22Rv1 (cell line): ENCODE data around the gene NMNAT3.

Source experiments
- H3K27ac ChIP-seq: fragments of 450-650 bp; 2 replicates; pipeline ENCODE4 v1.5.1; 2017
- ZFX ChIP-seq: fragments of 450-650 bp; IDR thresholded peaks from 2 replicates; pipeline ENCODE4 v1.6.1; 2017; ENCODE audit warnings: antibody characterized with exemption, borderline replicate concordance
- TF ChIP-seq, protein P1 (sequence below): fragments of 450-650 bp; IDR thresholded peaks from 2 replicates; pipeline ENCODE4 v1.5.1; 2017; ENCODE audit warnings: mild to moderate bottlenecking

NMNAT3 gene

DNA sequence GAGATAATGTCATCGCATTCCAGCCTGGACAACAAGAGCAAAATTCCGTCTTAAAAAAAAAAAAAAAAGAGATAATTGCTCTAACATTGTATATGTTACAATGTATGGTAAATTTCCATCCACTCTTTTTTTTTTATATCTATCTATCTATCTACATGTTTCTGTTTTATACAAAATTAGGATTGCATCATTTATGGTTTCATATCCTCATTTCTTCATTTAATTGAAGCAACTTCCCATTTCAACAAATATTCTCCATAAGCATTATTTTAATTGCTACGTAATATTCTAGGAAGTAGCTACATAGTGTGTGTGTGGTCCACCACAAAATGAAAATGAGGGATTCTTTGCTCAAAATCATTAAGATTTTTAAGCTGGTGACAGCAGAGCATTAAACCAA, 156.6 kb downstream of the NMNAT3 start:
- TF ChIP-seq, protein P1, sequence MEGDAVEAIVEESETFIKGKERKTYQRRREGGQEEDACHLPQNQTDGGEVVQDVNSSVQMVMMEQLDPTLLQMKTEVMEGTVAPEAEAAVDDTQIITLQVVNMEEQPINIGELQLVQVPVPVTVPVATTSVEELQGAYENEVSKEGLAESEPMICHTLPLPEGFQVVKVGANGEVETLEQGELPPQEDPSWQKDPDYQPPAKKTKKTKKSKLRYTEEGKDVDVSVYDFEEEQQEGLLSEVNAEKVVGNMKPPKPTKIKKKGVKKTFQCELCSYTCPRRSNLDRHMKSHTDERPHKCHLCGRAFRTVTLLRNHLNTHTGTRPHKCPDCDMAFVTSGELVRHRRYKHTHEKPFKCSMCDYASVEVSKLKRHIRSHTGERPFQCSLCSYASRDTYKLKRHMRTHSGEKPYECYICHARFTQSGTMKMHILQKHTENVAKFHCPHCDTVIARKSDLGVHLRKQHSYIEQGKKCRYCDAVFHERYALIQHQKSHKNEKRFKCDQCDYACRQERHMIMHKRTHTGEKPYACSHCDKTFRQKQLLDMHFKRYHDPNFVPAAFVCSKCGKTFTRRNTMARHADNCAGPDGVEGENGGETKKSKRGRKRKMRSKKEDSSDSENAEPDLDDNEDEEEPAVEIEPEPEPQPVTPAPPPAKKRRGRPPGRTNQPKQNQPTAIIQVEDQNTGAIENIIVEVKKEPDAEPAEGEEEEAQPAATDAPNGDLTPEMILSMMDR, result no peak
- no peak for TF ChIP-seq ZFX
- no peak overlapping the region for H3K27ac ChIP-seq

DNA sequence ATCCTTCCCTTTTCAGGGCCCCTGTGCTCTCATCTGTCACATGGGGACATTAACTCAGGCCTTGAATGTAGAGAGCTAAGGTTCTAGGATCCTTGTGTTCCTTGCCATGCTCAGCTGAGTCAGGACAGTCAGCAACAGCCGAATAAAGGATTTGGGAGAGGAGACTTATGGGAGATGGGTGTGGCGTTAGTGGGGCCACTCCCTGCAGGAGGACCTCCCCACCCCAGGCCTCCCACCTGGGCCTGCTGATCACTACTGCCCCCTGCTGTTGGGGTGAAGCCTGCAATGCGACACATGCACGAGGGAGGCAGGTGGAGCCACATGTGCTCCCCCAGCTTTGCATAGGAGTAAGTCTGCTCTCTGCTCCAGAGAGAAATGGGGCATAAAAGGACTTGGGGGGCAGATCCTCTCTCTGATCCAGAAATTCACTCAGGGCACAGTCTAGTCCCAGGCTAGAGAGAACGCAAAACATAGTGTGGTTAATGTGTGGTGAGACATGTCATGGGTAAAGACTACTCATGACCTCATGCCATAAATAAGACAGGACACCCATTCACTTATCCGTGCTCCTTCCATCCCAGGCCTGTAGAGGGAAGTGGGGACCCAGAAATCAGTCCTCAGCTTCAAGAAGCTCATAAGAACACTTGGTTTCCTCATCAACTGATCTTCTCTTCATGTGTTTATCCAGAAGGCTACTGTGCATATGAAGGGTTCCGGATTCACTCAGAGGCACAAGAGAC, 157.6 kb downstream of the NMNAT3 start:
- TF ChIP-seq, protein P1, result peak; percentile 65
- no peak for TF ChIP-seq ZFX
- H3K27ac ChIP-seq, result no peak overlapping the region

GRCh38 chr3:139518926-139519842, 158.6 kb downstream of the NMNAT3 start:
- TF ChIP-seq, protein P1, result no peak
- TF ChIP-seq ZFX, result no peak
- H3K27ac ChIP-seq, result no peak overlapping the region

DNA sequence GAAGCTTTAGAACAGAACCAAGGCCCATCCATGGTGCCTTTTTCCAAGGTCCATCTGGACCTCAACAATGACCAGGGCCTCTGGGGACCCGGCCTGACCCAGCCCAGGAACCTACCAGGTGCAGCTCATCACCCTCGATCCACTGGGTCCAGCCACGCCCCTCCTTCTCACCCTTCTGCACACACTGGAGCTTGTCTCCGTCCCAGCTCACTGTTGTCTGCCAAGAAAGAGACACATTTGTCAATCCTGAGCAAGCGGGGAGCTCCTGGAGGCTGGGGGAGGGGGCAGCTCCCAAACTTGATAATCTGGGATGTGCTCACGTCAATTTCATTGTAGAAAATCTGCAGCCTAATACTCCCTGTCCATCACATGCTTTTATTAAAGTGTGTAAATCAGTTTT, 159.5 kb downstream of the NMNAT3 start:
- TF ChIP-seq, protein P1, result no peak
- no peak for TF ChIP-seq ZFX
- no peak overlapping the region for H3K27ac ChIP-seq

DNA sequence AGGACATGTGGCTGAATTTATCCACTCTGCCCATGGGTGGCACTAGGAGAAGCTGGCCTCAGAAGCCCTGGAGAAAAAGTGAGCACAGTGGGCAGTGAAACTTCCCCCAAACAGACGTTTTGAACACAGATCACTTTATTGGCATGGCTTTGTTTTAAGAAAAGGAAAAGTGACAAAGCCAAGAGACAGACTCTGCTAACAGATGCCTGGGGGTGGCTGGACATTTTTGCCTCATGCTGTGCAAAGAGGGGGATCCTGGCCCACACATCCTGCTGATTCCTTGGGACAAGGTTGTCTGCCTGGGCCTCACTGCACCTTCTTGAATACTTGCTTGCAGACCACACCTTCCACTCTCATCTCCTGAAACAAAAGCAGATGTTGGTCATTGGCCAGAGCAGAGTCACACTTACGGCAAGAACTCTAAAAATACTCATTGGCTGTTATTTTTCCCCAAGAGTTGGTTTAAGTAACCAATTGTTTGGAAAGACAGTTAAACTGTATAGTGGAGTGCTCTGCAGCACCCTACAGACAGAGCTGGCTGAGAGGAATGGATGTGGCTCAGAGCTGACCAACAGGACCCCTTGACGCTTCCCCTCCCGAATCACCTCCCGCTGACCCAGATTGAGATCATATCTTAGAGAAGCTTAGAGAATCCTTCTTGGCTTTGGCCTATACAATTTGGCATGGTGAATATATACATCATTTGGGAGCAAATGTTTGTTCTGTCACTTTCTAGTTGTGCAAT, 160.3 kb downstream of the NMNAT3 start:
- TF ChIP-seq, protein P1, result no peak
- no peak overlapping the region for H3K27ac ChIP-seq

DNA sequence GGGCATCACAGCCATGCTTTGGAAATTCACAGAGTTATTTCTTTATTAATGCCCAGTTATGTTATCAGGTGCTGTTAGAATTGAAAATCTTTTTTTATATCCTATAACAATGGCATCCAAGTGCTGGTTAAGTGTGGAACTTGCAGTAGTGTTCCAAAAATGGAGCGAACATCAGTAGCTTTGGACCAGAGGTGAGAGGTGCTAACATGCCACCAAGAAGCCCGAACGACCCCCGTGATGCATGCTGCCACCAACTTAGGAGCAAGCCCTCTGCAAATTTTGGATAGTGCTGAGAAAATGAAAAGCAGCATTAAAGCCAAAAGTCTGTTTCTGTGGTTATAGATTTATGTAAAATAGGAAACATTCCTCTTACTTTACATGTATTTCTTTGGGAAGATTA, 163.0 kb downstream of the NMNAT3 start:
- no peak for TF ChIP-seq ZFX
- TF ChIP-seq, protein P1, result no peak
- H3K27ac ChIP-seq, result no peak overlapping the region
